SH-SY5Y (cell line): ENCODE results near the gene LRRC4C.

Source experiments
- GATA2 ChIP-seq: IDR thresholded peaks from 2 replicates; pipeline ENCODE4 v1.6.1; 2011; ENCODE audit warnings: mild to moderate bottlenecking, low read depth, low read length
- GATA3 ChIP-seq: IDR thresholded peaks from 2 replicates; pipeline ENCODE4 v1.6.1; 2011; ENCODE audit warnings: low read depth, mild to moderate bottlenecking, low read length, moderate library complexity

GRCh38 chr11:41456269-41456668, 3.2 kb downstream of the LRRC4C start:
- no peak for TF ChIP-seq GATA2
- TF ChIP-seq GATA3: no peak
